Body of pancreas (tissue), 4 donors: ENCODE results near the gene SLC4A8.
"Not testable (repeated sequence)": the region's sequence is repeated elsewhere in the genome, so short reads cannot be mapped to it uniquely, and the experiment has no call there.

Experiments used
- CTCF ChIP-seq, 7 experiments: fragments of 450-650 bp in 4 of 7; fragments of 200-600 bp in 3 of 7; sonication (generic) in 3 of 7; IDR thresholded peaks; one replicate each; pipeline ENCODE4 v1.5.1; 2016 to 2019; ENCODE audit warnings: antibody characterized with exemption in 7 of 7
- POLR2A ChIP-seq, 3 donors: fragments of 450-650 bp; IDR thresholded peaks; one replicate each; pipeline ENCODE4 v1.6.1; 2016; ENCODE audit warnings: antibody characterized with exemption in 3 of 3, mild to moderate bottlenecking in 2 of 3

- TF ChIP-seq CTCF, POLR2A (IDR thresholded peaks at IDR 0.05): not testable (repeated sequence)
Measured at GRCh38 chr12:51454016-51454415, 29.4 kb downstream of the SLC4A8 start.
